ENCODE data around the gene DHX8. TPM values are rescaled to one million over a fixed set of nuclear protein-coding genes. Genes with fewer than 3 reads are reported as not detected.
"Not testable (repeated sequence)": the region's sequence is repeated elsewhere in the genome, so short reads cannot be mapped to it uniquely, and the experiment has no call there.

Gene DHX8
- polyA plus RNA-seq, 4 donors: 37.9 to 48.6 (median 42.4) TPM

DNA sequence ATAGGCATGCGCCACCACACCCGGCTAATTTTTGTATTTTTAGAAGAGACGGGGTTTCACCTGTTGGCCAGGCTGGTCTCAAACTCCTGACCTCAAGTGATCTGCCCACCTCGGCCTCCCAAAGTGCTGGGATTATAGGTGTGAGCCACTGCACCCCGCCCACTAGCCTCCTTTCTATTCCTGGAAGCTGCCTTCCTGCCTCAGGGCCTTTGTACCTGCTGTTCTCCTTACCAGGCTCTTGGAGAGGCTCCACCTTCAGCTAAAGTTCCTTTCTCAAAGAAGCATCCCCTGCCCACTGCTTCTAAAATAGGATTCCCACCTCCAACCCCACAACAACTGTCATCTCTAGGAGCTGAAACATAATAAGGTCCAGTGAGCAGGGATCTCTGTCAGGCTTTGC lies 23.9 kb upstream of the DHX8 start:
- DNase-seq (ENCODE audit: low read depth in 4 of 4, low spot score in 3 of 4): not testable (repeated sequence)

DNA sequence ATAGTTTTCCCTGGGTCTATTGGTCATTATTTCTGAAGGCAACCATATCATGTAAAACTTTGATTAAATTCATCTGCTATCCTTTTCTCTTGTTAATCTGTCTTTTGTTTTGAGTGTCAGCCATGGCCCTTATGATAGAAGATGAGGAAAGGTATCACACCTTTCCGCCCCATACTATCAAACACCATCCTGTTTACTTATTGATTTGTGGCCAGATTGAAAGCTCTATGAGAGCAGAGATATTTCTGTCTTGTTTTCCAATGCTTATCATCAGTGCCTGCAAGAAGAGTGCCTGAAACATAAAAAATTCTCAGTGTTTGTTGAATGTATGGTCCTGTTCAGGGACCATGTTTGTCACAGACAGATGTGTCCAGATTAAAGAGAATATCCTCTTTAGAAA lies 22.6 kb upstream of the DHX8 start:
- no peak for DNase-seq (ENCODE audit: low read depth in 4 of 4, low spot score in 3 of 4)

DNA sequence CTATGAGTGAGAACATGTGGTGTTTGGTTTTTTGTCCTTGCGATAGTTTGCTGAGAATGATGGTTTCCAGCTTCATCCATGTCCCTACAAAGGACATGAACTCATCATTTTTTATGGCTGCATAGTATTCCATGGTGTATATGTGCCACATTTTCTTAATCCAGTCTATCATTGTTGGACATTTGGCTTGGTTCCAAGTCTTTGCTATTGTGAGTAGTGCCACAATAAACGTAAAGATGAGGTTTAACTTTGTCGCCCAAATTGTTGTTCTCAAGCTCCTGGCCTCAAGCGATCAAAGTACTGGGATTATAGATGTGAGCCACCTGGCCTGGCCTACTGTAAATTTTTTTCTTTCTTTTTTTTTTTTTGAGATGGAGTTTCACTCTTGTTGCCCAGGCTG lies 21.2 kb upstream of the DHX8 start:
- DNase-seq (ENCODE audit: low read depth in 4 of 4, low spot score in 3 of 4): not testable (repeated sequence)

DNA sequence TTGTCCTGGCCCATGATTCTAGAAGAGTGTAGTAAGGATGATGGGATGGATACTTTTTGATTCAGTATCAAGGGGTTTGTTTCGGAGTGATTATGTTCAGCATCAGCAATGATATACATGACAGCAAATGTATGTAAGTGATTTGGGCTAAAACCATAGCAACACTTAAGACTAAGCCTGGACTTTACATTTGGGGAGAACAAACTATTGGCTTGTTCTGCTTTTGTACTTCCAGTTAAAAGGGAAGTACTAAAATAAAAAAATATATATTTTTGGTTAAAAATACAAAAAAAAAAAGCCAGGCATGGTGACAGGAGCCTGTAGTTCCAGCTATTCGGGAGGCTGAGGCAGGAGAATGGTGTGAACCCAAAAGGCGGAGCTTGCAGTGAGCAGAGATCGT lies 20.5 kb upstream of the DHX8 start:
- no peak for DNase-seq (ENCODE audit: low read depth in 4 of 4, low spot score in 3 of 4)

DNA sequence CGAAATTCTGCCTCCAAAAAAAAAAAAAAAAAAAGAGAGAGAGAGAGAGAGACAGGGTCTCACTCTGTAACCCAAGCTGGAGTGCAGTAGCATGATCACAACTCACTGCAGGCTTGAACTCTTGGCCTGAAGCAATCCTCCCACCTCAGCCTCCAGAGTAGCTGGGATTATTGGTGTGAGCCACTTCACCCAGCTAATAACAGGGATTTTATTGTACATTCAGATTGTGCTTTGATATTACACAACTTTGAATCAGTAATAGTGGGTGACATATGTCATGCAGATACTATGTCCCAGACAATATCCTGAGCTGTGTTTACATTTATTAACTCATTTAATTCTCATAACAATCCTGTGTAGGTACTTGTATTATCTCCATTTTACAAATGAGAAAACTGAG lies 19.7 kb upstream of the DHX8 start:
- no peak for DNase-seq (ENCODE audit: low read depth in 4 of 4, low spot score in 3 of 4)

DNA sequence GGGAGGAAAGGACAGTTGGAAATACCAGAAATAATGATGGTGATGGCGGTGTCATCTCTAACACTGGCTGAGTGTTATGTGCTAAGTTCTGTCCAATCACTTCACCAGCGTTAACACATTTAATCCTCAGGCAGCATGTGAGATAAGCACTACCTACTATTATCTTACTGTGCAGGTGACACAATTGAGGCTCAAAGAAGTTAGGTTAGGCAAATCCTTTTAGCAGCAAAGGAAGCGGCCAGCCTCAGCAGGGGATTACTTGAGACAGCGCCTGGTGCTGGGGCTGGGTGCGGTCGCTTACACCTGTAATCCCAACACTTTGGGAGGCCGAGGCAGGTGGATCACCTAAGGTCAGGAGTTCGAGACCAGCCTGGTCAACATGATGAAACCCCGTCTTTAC lies 18.7 kb upstream of the DHX8 start:
- no peak for DNase-seq (ENCODE audit: low read depth in 4 of 4, low spot score in 3 of 4)

DNA sequence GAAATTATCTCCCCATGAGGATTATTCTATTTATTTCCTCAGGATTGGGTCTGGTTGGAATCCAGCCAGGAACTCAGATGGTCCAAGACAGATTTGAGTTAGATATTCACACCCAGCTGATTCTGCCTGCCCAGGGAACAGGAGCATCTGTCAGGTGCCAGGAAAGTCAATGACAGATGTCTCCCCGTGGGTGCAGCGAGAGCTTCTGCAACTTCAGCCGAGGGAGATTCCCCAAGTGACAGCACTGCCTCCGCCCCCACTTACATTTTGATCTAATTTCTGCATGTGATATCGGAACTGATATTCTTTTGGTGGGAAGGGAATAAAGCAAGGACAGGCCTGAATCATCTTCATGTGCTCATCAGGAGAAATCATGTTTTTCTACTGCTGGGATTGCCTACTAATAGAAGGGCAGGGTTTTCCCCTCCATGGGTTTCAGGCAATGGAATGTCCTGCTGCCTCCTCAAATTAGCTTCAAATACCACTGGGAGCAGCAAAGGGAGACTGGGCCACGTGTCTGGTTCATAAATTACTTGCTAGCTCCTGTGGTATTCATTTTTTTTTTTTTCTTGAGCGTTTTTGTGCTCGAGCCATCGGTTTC lies 15.7 kb upstream of the DHX8 start:
- DNase-seq (ENCODE audit: low read depth in 4 of 4, low spot score in 3 of 4): peak in 1 of 4 donors; percentile 39

DNA sequence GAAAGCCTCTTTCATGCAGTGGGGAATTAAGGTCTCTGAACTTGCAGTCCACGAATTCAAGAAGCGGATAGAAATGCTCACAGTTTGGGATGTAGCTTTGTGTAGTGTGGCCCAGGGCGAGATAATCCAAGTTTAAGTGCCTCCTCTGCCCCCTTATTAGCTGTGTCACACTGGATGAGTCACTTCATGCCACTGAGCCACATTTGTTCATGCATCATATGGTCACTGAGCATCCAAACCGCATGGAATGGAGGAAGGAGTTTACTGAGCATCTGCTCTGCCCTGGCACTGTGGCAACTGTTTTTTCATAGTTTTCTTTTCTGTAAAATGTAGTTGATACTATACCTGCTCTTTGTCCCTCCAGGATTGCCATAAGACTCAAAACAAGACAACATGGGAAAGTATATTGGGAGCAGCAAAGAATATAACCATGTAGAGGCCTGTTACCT lies 15.1 kb upstream of the DHX8 start:
- no peak for DNase-seq (ENCODE audit: low read depth in 4 of 4, low spot score in 3 of 4)

DNA sequence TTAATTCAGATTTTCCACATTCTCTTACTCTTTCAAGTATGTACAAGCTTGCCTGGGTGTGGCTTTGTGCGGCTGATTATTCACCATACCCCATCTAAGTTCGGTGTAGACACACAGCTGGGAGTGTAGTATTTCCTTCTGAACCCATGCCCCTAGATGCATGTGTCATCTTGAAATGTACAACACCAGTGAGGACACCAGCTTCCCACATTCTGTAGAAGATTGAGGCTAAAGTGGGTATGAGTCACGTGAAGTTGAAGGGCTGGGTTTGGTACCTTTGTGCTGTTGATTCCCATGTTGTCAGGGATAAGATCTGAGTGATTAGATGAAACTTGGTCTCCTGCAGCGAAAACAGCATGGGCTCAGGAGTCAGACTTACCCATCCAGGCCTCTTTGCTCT lies 14.6 kb upstream of the DHX8 start:
- DNase-seq (ENCODE audit: low read depth in 4 of 4, low spot score in 3 of 4): no peak

DNA sequence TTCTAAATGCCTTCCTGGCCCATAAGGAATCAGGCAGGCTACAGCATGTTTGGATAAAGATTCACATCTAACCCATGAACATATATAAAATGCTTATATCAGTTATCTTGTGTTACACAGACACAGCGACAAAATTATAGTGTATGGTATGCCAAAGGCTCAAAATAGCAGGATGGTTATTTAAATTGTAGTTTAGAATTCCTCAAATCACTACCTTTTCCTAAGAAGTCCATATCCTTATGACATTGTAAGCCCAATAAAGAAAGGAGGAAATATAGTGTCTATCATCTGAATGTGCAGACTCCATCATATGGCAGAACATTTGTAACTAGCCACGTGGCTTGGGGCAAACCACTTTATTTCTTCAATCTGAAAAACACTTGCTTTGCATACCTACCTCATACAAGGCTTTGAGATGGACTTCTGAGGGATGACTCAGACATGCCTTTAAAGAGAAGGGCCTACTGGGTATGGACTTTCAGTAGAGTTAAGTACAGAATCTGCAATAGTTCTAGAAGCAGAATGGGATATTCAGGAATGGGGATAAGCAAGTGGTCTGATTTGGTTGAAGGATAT lies 12.1 kb upstream of the DHX8 start:
- DNase-seq (ENCODE audit: low read depth in 4 of 4, low spot score in 3 of 4): no peak

DNA sequence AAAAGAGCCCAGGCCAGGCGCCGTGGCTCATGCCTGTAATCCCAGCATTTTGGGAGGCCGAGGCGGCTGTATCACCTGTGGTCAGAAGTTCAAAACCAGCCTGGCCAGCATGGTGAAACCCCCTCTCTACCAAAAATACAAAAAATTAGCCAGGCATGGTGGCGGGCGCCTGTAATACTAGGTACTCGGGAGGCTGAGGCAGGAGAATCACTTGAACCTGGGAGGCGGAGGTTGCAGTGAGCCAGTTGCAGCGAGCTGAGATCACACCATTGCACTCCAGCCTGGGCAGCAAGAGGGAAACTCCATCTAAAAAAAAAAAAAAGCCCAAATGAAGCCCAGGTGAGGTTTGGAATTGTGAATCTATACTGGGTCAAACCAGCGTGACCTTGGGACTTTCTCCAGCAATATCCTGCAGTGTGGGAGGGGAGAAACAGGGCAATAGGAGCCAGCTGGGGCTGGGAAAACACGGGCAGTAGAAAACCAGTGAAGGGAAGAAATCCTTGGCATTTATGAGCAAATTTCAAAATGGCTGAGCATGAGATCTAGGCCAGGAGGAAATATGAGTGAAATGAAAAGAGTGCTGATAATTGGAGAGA lies 8.2 kb upstream of the DHX8 start:
- DNase-seq (ENCODE audit: low read depth in 4 of 4, low spot score in 3 of 4): no peak

DNA sequence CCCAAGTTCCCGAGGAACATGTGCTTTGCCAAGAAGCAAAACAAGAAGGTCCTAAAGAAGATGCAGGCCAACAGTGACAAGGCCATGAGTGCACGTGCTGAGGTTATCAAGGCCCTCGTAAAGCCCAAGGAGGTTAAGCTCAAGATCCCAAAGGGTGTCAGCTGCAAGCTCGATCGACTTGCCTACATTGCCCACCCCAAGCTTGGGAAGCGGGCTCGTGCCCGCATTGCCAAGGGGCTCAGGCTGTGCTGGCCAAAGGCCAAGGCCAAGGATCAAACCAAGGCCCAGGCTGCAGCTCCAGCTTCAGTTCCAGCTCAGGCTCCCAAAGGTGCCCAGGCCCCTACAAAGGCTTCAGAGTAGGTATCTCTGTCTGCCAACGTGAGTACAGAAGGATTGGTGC lies 7.5 kb upstream of the DHX8 start:
- DNase-seq (ENCODE audit: low read depth in 4 of 4, low spot score in 3 of 4): not testable (repeated sequence)

DNA sequence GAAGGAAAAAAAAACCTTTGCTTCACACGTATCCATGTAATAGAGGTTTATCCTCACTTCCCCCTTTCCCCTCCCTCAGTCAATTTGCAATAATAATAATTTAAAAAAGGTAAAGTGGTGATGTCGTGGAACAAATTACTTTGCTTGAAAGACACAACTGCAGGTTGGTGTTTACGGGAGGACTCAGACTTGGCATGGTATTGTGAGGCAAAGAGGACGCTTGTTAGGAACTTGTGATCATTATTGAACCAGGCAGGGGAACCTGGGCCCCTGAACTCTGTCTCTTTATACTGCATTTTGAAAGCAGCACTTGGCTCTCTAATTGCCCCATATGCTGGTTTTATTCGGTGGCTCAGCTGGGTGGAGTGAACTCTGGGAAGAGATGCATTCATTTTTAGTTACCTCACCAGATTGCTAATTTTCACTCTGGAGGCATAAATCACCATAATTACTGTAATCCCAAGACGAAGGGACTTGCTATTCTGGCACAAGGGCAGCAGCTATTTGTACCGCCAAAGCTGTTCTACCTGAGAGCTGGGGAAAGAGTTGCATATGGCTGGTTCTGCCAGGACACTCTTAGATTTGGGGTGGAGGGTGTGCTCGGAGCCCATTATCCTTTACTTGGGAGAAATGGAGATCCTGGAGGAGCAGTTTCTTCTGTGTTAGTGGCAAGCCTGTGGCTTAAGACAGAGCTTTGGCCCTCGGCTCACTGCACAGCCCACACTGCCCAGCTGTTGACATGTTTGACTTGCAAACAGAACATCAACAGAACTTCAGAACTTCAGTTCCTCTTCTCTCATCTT lies 5.7 kb upstream of the DHX8 start:
- DNase-seq (ENCODE audit: low read depth in 4 of 4, low spot score in 3 of 4): no peak

DNA sequence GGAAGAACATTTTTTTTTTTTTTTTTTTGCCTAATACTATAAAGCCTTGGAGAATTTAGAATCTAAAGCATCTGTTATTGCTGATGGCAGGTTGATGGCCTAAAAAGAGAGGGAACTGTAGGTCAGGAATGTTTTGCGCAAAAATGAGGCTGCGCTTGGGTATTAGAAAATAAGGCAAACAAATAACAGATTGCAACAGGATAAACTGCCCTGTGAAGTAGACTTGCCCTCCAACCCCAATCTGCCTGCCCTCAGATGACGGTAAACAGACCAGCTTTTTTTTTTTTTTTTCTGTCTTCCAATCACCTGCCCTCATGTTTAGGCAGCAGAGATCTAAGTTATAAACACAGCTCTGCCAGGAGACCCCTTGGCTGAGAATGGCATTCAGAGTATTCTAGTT lies 3.8 kb upstream of the DHX8 start:
- no peak for DNase-seq (ENCODE audit: low read depth in 4 of 4, low spot score in 3 of 4)

DNA sequence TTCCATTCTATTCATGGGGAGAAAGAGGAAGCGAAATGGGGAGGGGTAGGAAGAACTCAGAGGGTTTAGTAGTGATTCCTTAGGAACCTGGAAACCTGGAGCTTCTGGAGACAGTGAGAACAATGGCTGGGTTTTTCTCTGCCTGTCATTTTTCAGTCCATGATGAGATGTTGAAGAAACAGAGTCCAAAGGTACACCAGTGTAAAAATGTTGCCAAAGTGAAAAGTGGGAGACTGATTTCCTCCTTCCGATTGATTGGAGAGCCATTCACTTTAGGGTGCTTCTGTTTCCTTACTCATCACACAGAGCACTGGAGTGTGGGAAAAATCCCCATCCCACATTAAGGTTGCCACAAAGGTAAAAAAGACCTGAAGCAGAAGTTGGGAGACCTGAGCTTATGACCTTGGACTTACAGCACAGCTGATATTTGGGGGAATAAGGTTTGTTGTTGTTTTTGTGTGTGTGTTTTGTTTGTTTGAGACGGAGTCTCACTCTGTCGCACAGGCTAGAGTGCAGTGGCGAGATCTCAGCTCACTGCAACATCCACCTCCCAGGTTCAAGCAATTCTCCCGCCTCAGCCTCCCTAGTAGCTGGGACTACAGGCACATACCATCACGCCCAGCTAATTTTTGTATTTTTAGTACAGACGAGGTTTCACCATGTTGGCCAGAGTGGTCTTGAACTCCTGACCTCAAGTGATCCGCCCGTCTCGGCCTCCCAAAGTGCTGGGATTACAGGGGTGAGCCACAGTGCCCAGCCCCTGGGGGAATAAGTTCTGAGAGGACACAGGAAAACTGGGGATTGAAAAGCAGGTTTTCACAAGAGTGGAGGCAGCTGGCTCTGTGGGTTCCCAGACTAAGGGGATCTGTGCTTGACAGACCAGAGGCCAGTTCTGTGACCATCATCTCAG lies 1.4 kb upstream of the DHX8 start:
- DNase-seq (ENCODE audit: low read depth in 4 of 4, low spot score in 3 of 4): no peak

DNA sequence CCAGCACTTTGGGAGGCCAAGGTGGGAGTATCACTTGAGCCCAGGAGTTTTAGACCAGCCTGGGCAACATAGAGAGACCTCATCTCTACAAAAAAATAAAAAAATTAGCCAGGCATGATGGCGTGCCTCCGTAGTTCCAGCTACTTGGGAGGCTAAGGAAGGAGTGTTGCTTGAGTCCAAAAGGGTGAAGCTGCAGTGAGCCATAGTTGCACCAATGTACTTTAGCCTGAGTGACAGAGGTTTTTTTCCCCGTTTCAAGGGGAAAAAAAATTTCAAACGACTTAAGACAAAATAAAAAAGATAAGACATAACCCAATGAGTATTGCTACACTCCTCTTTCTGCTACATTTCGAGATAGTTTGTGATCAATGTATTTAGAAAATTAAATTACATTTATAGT lies 6.8 kb downstream of the DHX8 start:
- no peak for DNase-seq (ENCODE audit: low read depth in 4 of 4, low spot score in 3 of 4)

DNA sequence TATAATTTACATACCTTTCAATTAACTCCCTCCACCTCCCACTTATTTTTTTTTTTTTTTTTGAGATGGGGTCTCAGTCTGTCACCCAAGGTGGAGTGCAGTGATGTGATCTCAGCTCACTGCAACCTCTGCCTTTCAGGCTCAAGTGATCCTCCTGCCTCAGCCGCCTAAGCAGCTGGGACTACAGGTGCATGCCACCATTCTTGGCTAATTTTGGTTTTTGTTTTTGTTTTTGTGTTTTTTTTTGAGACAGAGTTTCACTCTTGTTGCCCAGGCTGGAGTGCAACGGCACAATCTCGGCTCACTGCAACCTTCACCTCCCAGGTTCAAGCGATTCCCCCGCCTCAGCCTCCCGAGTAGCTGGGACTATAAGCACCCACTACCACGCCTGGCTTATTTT lies 25.7 kb downstream of the DHX8 start:
- not testable (repeated sequence) for DNase-seq (ENCODE audit: low read depth in 4 of 4, low spot score in 3 of 4)

DNA sequence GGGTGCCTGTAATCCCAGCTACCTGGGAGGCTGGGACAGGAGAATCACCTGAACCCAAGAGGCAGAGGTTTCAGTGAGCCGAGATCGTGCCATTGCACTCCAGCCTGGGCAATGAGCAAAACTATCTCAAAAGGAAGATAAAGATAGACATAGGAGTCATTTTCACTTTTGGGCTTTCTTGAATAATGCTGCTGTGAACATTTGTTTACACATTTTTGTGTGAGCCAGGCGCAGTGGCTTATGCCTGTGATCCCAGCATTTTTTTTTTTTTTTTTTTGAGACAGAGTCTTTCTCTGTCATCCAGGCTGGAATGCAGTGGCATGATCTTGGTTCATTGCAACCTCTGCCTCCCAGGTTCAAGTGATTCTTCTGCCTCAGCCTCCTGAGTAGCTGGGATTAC lies 27.4 kb downstream of the DHX8 start:
- DNase-seq (ENCODE audit: low read depth in 4 of 4, low spot score in 3 of 4): not testable (repeated sequence)

DNA sequence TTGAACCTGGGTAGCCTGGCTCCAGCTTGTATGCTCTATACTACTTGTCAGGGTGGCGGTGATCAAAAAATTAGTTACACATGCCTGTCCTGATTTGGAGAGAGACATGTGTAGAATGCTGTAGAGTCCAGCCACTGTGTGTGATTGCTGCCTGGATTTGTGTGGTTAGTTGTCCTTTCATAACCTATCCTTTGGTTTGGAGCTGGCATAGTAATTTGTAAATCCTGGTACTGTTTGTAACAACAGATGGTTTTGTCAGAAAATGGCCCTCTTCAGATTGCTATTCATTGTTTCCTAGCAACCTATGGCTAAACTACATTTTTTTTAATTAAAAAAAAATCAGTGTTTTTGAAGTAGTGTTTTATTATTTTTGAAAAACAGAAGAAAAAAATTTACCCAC lies 31.9 kb downstream of the DHX8 start:
- no peak for DNase-seq (ENCODE audit: low read depth in 4 of 4, low spot score in 3 of 4)

DNA sequence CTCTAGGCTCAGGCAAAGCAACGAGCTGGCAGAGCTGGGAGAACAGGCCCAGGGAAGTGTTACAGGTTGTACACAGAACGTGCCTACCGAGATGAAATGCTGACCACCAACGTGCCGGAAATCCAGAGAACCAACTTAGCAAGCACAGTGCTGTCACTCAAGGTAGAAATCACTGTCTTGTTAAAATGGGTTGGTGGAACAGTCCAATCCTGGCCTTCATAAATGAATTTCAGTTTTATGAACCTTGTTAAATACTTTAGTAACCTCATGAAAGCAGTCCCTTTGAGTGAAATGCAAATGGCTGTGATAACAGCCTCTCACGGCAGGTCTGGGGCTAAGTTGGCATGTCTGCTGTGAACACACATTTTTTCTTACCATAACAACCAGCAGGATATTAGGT lies 33.4 kb downstream of the DHX8 start:
- no peak for DNase-seq (ENCODE audit: low read depth in 4 of 4, low spot score in 3 of 4)

All from left renal pelvis (tissue), 4 donors.